Fibroblast of villous mesenchyme (primary cell): Measurements from ENCODE around the gene CORO2B. TPM values are rescaled to one million over a fixed set of nuclear protein-coding genes. Genes with fewer than 3 reads are reported as not detected.

ENCODE experiments used
- DNase-seq: peaks from one replicate; pipeline ENCODE4 v3.0.0-alpha.2; 2010; ENCODE audit warnings: low read depth
- H3K4me3 ChIP-seq: 2 replicates; pipeline ENCODE4 v1.5.1; 2011; ENCODE audit warnings: low read depth, mild to moderate bottlenecking, low read length
- total RNA-seq: library from RNA; depleted of rRNA; stranded (reverse); fragments of >200 nt; gene quantifications from 2 replicates; pipeline ENCODE4 v1.2.3, GENCODE V29; 2012
- TF ChIP-seq, protein P1 (sequence below): IDR thresholded peaks from 2 replicates; pipeline ENCODE4 v1.5.1; 2012; ENCODE audit warnings: low read depth, mild to moderate bottlenecking, low read length; ENCODE audit not compliant: insufficient read depth

The CORO2B gene
- total RNA-seq, 1 donor = 9.5 TPM

- no peak overlapping the region for H3K4me3 ChIP-seq
- DNase-seq = no peak
- TF ChIP-seq, protein P1, sequence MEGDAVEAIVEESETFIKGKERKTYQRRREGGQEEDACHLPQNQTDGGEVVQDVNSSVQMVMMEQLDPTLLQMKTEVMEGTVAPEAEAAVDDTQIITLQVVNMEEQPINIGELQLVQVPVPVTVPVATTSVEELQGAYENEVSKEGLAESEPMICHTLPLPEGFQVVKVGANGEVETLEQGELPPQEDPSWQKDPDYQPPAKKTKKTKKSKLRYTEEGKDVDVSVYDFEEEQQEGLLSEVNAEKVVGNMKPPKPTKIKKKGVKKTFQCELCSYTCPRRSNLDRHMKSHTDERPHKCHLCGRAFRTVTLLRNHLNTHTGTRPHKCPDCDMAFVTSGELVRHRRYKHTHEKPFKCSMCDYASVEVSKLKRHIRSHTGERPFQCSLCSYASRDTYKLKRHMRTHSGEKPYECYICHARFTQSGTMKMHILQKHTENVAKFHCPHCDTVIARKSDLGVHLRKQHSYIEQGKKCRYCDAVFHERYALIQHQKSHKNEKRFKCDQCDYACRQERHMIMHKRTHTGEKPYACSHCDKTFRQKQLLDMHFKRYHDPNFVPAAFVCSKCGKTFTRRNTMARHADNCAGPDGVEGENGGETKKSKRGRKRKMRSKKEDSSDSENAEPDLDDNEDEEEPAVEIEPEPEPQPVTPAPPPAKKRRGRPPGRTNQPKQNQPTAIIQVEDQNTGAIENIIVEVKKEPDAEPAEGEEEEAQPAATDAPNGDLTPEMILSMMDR = no peak
Observed at GRCh38 chr15:68632101-68632500, 53.3 kb downstream of the CORO2B start.

DNA sequence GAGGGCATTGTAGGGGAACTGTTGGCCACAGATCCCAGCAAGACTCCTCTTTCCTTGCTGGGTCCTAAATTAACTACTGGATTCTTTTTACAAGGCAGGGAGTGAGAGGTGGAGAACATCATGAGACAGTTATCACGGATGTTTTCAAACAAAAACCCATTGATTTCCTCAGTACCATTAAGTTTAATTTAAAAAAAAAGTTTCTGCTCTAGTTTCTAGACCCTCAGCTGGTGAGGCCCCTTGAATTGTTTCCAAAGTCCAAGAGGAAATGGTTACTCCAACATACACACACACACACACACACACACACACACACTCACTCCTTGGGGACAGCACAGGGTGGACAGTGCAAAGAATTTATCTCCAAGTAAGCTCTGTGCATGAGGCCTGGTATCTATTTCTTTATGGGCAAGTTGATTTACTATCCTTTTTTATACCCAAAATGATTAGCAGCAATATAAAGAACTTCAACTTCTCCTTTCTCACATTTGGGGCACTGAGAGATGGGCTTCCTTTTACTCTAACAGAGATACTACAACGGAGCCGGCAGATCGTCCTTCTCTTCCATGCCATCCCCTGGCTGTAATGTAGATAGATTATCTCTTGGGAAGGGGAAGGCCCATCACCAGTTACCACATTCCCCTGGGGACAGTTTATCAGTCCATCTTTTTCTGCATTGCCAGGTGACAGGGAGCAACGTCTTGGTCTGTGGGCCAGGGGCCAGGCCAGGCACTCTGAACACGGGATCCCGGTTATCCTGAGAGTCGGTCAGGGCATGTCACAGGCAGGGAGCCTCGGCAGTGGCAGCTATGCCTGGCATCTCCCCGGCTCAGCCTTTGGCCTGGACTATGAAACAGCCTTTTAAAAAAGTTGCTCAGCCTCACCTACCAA lies 54.7 kb downstream of the CORO2B start:
- DNase-seq = no peak
- TF ChIP-seq, protein P1 = no peak
- H3K4me3 ChIP-seq = no peak overlapping the region

GRCh38 chr15:68634122-68634482 lies 55.3 kb downstream of the CORO2B start:
- H3K4me3 ChIP-seq = no peak overlapping the region
- TF ChIP-seq, protein P1 = no peak
- DNase-seq = no peak

DNA sequence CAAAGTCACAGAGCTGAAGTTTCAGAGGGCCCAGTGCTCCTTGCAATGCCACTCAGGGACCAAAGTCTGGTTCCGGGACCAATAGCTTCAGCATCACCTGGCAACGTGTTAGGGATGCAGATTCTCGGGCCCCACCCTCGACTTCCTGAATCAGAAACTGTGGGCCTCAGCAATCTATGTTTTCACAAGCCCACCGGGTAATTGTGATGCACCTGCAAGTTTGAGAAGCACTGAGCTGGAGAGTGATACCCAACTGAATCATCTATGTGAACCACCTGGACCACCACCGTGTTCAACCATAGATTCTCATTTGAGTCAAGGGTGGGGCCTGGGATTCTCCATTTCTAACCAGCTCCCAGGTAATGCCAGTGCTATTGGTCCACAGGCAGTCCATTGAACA lies 55.7 kb downstream of the CORO2B start:
- DNase-seq = no peak
- H3K4me3 ChIP-seq = no peak overlapping the region
- TF ChIP-seq, protein P1 = no peak

GRCh38 chr15:68635141-68635540 lies 56.3 kb downstream of the CORO2B start:
- H3K4me3 ChIP-seq = no peak overlapping the region
- TF ChIP-seq, protein P1 = no peak
- DNase-seq = no peak

DNA sequence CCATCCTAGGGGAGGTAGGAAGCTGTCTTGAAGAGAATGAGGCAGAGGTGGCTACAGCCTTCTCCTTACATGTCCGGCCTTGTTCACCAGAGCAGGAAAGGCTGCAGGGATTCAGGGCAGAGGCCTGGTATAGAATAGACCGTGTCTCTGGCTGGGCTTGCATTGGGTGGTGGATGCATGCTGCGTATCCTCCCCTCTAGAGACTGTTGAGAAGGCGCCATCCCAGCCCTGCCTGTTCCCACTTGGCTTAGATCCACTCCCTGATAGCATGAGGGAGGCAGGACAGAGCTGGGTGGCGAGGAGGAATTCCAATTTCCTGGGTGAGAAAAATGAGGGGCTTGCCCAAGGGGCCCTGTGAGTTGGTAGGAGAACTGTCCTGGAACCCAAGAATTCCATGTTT lies 57.5 kb downstream of the CORO2B start:
- TF ChIP-seq, protein P1 = no peak
- H3K4me3 ChIP-seq = no peak overlapping the region
- no peak for DNase-seq
